ENCODE results near the gene LAX1.
"Not testable (repeated sequence)": the region's sequence is repeated elsewhere in the genome, so short reads cannot be mapped to it uniquely, and the experiment has no call there.

The LAX1 gene

GRCh38 chr1:203765029-203765837 is at the start of gene LAX1:
LAX1 (plus strand) TSS chr1:203765183; CDS start chr1:203765566, 383 bp downstream.
- peak; percentile 67 to 87 for DNase-seq

- no peak for DNase-seq
Measured at GRCh38 chr1:203717120-203717519, 47.9 kb upstream of the LAX1 start.

- no peak for DNase-seq
Measured at GRCh38 chr1:203720242-203720641, 44.7 kb upstream of the LAX1 start.

GRCh38 chr1:203722909-203723308 is 42.1 kb upstream of the LAX1 start:
- no peak for DNase-seq

- no peak for DNase-seq
Measured at GRCh38 chr1:203726417-203726867, 38.5 kb upstream of the LAX1 start.

GRCh38 chr1:203733009-203733863 is 31.7 kb upstream of the LAX1 start:
- DNase-seq: no peak

GRCh38 chr1:203742436-203742835 is 22.5 kb upstream of the LAX1 start:
- DNase-seq: no peak

GRCh38 chr1:203743091-203743571 is 21.9 kb upstream of the LAX1 start:
- DNase-seq: no peak

- peak; percentile 20 to 61 for DNase-seq
Measured at GRCh38 chr1:203744075-203744972, 20.7 kb upstream of the LAX1 start.

GRCh38 chr1:203746281-203746680 is 18.7 kb upstream of the LAX1 start:
- no peak for DNase-seq

- DNase-seq: no peak
Measured at GRCh38 chr1:203751051-203751450, 13.9 kb upstream of the LAX1 start.

- not testable (repeated sequence) for DNase-seq
Measured at GRCh38 chr1:203751618-203752361, 13.2 kb upstream of the LAX1 start.

GRCh38 chr1:203754455-203754864 is 10.5 kb upstream of the LAX1 start:
- peak; percentile 24 to 34 for DNase-seq

GRCh38 chr1:203756036-203756435 is 8.9 kb upstream of the LAX1 start:
- DNase-seq: peak in 1 of 2 donors; percentile 28

GRCh38 chr1:203758749-203759148 is 6.2 kb upstream of the LAX1 start:
- not testable (repeated sequence) for DNase-seq

- DNase-seq: no peak
Measured at GRCh38 chr1:203760506-203760905, 4.5 kb upstream of the LAX1 start.

- DNase-seq: not testable (repeated sequence)
Measured at GRCh38 chr1:203761958-203762357, 3.0 kb upstream of the LAX1 start.

GRCh38 chr1:203763505-203763904 is 1.5 kb upstream of the LAX1 start:
- DNase-seq: no peak

- DNase-seq: no peak
Measured at GRCh38 chr1:203764105-203765028, 616 bp upstream of the LAX1 start.

GRCh38 chr1:203768256-203768655 is 3.3 kb downstream of the LAX1 start:
- DNase-seq: peak in 1 of 2 donors; percentile 26

All from CD4-positive, alpha-beta T cell treated with Interferon alpha-2 for 1 hour (primary cell).